ENCODE measurements around the gene CHST6. TPM values are rescaled to one million over a fixed set of nuclear protein-coding genes. Genes with fewer than 3 reads are reported as not detected.
"Not testable (repeated sequence)": the region's sequence is repeated elsewhere in the genome, so short reads cannot be mapped to it uniquely, and the experiment has no call there.

Gene CHST6
- total RNA-seq, 6 experiments from 2014 or later, result 0.05 TPM; not detected in 4

- no peak for DNase-seq
- peaks cover 17% of the 10 kb centered on the region for H3K4me1 Mint-ChIP-seq (ENCODE audit: low read depth)
- no peaks in the 10 kb centered on the region for H3K9me3 Mint-ChIP-seq
- 0 out of 2 replicates have a peak overlapping the region, but pooled peaks have one; percentile 4 for H3K27ac Mint-ChIP-seq
- TF ChIP-seq CTCF (IDR thresholded peaks at IDR 0.05), result no peak
- peaks cover 2% of the 10 kb centered on the region for H3K27me3 Mint-ChIP-seq (ENCODE audit: insufficient read depth)
- H3K4me3 Mint-ChIP-seq, result no peak overlapping the region; the same call in 1 of the 2 replicates
- no peaks in the 10 kb centered on the region for H3K36me3 Mint-ChIP-seq (ENCODE audit: low read depth)
These were observed 6.1 kb upstream of the CHST6 start for GRCh38 chr16:75501359-75501758.

GRCh38 chr16:75498605-75499322 lies 3.5 kb upstream of the CHST6 start:
- peaks cover 15% of the 10 kb centered on the region for H3K4me1 Mint-ChIP-seq (ENCODE audit: low read depth)
- not testable (repeated sequence) for H3K36me3 Mint-ChIP-seq (ENCODE audit: low read depth); H3K27me3 Mint-ChIP-seq (ENCODE audit: insufficient read depth); H3K27ac Mint-ChIP-seq; DNase-seq; H3K9me3 Mint-ChIP-seq; H3K4me3 Mint-ChIP-seq

- peaks cover 15% of the 10 kb centered on the region for H3K4me1 Mint-ChIP-seq (ENCODE audit: low read depth)
- no peak overlapping the region for H3K4me3 Mint-ChIP-seq
- DNase-seq, result no peak
- TF ChIP-seq CTCF (IDR thresholded peaks at IDR 0.05), result no peak
- peaks cover 9% of the 10 kb centered on the region for H3K27me3 Mint-ChIP-seq (ENCODE audit: insufficient read depth)
- H3K27ac Mint-ChIP-seq, result no peak overlapping the region
- H3K9me3 Mint-ChIP-seq, result no peaks in the 10 kb centered on the region
- H3K36me3 Mint-ChIP-seq (ENCODE audit: low read depth), result no peaks in the 10 kb centered on the region
These were observed 2.3 kb upstream of the CHST6 start for GRCh38 chr16:75497558-75497957.

DNA sequence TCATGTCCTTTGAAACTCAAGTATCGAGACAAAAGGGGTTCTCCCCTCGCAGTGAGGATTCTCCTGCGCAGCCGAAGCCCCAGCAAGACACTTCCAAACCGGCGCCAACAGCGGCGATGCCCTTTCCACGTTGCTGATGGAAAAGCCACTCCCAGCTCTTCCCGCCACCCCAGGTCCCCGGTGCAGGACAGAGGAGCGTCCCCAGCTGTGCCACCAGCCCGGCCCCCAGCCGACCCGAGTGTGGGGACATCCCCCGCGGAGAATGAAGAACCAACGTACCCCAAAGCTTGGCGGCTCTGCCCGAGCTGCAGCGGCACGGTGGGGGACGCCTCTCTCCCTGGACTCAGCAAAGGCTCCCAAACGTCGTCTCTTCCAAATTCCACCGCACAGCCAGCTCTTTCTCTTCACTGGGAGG lies 573 bp downstream of the CHST6 start:
- no peak for TF ChIP-seq CTCF (IDR thresholded peaks at IDR 0.05)
- Mint-ChIP-seq H3K4me3 (peak overlapping the region; percentile 71), H3K36me3 (ENCODE audit: low read depth) (no peaks in the 10 kb centered on the region), H3K4me1 (ENCODE audit: low read depth) (peaks cover 6% of the 10 kb centered on the region; the same call in 1 of the 2 replicates), H3K27me3 (ENCODE audit: insufficient read depth) (peaks cover 9% of the 10 kb centered on the region), H3K9me3 (no peaks in the 10 kb centered on the region), H3K27ac (no peak overlapping the region)
- no peak for DNase-seq

- Mint-ChIP-seq H3K27me3 (ENCODE audit: insufficient read depth) (peaks cover 9% of the 10 kb centered on the region), H3K4me1 (ENCODE audit: low read depth) (peaks cover 6% of the 10 kb centered on the region; the same call in 1 of the 2 replicates), H3K27ac (no peak overlapping the region), H3K9me3 (no peaks in the 10 kb centered on the region), H3K36me3 (ENCODE audit: low read depth) (no peaks in the 10 kb centered on the region), H3K4me3 (no peak overlapping the region)
- no peak for DNase-seq
- TF ChIP-seq CTCF (IDR thresholded peaks at IDR 0.05), result no peak
These were observed 1.1 kb downstream of the CHST6 start for GRCh38 chr16:75494184-75494583.

DNA sequence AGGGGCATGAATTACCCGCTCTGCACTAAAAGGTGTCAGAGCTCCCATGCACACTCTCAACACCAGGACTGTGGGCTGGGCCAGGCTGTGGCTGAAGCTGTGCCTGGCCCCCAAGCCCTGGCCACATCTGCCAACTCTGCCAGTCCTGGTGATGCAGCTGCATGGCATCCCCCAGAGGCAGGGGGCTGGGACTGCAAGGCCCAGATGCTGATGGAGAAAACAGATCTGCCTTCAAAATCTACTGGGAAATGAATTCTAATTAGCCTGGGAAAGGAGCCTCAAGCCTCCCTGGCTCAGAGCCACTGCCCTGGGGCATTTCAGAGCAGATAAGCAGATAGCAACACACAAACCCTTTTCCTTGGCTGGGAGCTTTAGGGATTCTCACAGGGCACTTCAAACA lies 3.4 kb downstream of the CHST6 start:
- peak; percentile 55 for TF ChIP-seq CTCF (IDR thresholded peaks at IDR 0.05)
- H3K27ac Mint-ChIP-seq, result no peak overlapping the region
- H3K36me3 Mint-ChIP-seq (ENCODE audit: low read depth), result no peaks in the 10 kb centered on the region
- no peak overlapping the region for H3K4me3 Mint-ChIP-seq
- peaks cover 16% of the 10 kb centered on the region for H3K27me3 Mint-ChIP-seq (ENCODE audit: insufficient read depth)
- DNase-seq, result peak; percentile 65
- H3K9me3 Mint-ChIP-seq, result no peaks in the 10 kb centered on the region
- peaks cover 8% of the 10 kb centered on the region for H3K4me1 Mint-ChIP-seq (ENCODE audit: low read depth)

Data from HFFc6 (cell line).